Stimulated activated CD4-positive, alpha-beta T cell treated with anti-CD3 and anti-CD28 coated beads, Interleukin-2, amount 100 ng/mL, for 24 hours (primary cell): ENCODE results near the gene MNAT1.
"Not testable (repeated sequence)": the region's sequence is repeated elsewhere in the genome, so short reads cannot be mapped to it uniquely, and the experiment has no call there.

Experiments used
- DNase-seq, 2 donors: peaks; one replicate each; pipeline ENCODE4 v3.0.0-alpha.2; 2020

The MNAT1 gene

DNA sequence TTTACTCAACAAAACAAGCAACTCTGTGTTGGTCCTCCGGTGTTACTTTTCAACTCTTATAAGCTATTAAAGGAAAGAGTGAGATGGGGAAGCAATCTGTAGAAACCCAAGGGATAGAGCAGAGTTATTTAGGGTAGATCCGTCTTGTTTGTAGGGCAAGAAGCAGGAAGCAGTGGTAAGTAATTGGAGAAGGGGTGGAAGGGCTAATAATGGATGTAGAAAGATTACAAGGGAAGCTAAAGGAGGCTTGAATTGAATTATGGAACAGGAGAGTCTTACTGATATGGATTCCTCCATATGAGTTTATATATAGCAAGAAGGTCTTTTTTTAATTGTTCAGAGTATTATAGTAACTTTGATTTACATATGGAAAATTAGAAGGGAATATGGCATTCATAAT, 72.7 kb downstream of the MNAT1 start:
- DNase-seq, result no peak

- no peak for DNase-seq
Observed at GRCh38 chr14:60807971-60808370, 73.4 kb downstream of the MNAT1 start.

DNA sequence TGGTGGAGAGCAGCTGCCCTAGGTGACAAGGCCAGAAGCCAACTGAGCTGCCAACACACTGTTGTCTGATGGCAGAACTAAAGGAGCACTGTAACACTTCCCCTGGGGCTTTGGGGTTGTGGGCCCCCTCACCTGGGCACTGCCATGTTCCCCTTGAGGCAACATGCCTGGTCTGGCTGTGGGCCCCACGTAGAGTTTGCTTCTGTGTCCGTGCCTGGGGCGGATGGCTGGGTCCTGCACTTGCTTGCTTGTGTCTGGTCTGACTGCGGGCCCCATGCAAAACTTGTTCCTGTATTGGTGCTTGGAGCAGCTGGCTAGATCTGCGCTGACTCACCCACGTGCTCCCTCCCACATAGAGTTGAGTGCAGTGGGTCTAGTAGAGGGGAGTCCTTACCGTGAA, 78.4 kb downstream of the MNAT1 start:
- no peak for DNase-seq

DNA sequence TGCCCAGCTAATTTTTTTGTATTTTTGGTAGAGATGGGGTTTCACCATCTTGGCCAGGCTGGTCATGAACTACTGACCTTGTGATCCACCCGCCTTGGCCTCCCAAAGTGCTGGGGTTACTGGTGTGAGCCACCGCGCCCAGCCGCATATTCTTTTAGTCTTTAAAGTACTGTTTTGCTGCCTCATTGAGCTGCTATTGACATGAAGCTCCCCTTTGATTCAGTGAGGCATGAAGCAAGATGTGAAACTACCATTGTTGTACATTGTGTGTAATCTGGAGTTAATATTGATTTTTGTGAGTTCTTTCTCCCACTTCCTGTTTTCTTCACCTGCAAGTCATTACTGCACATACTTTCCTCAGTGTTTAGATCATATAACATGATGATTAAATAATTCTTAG, 80.8 kb downstream of the MNAT1 start:
- DNase-seq, result no peak

GRCh38 chr14:60817113-60817512, 82.6 kb downstream of the MNAT1 start:
- no peak for DNase-seq

DNA sequence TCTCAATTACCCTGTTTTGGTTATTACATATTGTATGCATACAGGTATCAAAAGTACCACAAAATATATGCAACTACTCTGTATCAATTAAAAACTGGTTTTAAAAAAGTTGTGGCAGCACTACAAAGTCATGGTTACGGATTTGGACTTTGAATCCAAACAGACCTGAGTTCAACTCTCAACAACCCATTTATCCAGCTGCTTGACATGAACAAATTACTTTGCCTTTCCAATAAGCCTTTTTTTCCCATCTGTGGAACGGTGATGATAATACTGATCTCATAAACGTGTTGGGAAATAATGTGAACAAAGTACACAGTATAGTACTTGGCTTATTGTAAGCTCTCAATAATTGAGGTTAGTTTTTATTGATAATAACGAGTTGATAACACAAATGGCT, 85.0 kb downstream of the MNAT1 start:
- DNase-seq, result no peak

DNA sequence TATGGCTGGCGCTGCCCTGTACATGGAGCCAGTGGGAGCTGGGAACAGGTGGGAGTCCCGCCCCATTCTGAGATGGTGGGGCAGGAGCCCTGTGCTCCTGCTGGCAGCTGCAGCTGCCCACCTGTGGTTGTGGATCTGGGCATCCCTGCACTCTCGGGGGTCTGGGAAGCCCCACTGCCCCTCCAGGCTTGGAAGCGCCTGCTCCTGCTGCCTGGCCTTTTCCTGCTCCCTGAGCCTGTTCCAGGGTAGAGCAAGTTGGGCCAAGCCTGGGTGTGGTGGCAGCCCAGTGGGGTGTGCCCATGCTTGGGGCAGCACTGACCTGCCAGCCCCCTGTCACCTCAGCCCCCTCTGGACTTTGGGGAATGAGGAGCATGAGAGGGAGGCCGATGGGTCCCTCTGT, 104.0 kb downstream of the MNAT1 start:
- no peak for DNase-seq

- no peak for DNase-seq
Observed at GRCh38 chr14:60839057-60839456, 104.5 kb downstream of the MNAT1 start.

DNA sequence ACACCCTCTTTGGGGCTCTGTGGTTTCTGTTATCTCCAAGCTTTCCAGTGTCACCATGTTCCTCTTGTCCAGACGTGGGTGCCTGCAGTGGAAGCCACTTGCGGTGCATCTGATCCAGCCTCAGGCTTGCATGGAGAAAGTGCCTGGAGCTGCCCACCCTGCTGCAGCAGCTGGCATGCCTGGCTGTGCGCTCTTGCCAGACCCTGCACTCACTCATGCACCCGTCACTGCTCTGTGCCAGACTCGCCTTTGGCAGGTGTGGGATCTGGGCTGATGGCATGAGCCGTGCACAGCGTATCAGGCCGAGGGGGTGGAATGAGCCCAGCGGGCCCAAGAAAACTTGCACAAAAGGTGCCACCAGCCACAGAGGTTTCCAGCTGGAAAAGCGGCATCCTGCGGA, 105.1 kb downstream of the MNAT1 start:
- DNase-seq, result no peak

DNA sequence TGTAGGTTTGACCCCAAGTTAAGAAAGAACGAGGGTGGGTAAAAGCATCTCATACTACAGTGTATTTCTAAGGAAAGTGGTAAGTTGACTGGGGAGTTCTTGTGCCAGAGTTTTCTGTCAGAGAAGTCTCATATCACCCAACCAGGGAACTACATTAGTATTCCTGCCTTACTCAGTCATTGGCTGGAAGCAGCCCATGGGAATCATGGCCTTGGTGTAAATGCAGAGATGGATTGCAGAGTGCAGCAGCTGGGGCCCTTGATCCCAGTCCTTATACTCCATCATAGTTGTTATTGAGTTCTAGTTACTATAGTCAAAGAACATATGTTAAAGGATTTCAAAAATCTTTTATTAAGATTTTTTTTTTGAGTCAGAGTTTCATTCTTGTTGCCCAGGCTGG, 105.8 kb downstream of the MNAT1 start:
- DNase-seq, result no peak

GRCh38 chr14:60845523-60845922, 111.0 kb downstream of the MNAT1 start:
- DNase-seq, result no peak

- no peak for DNase-seq
Observed at GRCh38 chr14:60848066-60848465, 113.5 kb downstream of the MNAT1 start.

DNA sequence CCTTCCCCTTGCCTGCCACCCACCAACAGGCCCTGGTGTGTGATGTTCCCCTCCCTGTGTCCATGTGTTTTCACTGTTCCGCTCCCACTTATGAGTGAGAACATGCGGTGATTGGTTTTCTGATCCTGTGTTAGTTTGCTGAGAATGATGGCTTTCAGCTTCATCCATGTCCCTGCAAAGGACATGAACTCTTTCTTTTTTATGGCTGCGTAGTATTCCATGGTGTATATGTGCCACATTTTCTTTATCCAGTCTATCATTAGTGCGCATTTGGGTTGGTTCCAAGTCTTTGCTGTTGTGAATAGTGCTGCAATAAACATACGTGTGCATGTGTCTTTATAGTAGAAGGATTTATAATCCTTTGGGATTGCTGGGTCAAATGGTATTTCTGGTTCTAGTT, 117.1 kb downstream of the MNAT1 start:
- not testable (repeated sequence) for DNase-seq

DNA sequence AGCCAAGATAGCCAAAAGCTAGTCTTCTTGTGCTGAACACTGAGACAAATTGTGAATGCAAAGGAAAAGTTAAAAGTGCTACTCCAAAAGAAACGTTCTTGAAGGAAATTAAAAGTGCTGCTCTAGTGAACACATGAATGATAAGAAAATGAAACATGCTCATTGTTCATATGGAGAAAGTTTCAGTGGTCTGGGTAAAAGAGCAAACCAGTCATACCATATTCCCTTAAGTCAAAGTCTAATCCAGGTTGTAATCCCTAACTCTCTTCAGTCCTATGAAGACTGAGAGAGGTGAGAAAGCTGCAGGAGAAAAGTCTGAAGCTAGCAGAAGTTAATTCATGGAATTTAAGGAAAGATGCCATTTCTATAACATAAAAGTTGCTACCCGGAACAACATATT, 121.5 kb downstream of the MNAT1 start:
- no peak for DNase-seq

- no peak for DNase-seq
Observed at GRCh38 chr14:60859525-60859924, 125.0 kb downstream of the MNAT1 start.

- DNase-seq, result no peak
Observed at GRCh38 chr14:60861545-60862140, 127.1 kb downstream of the MNAT1 start.

- DNase-seq, result no peak
Observed at GRCh38 chr14:60862283-60862682, 127.7 kb downstream of the MNAT1 start.

- no peak for DNase-seq
Observed at GRCh38 chr14:60863249-60863648, 128.7 kb downstream of the MNAT1 start.

GRCh38 chr14:60865378-60866127, 131.0 kb downstream of the MNAT1 start:
- no peak for DNase-seq

- no peak for DNase-seq
Observed at GRCh38 chr14:60867503-60868172, 133.1 kb downstream of the MNAT1 start.

DNA sequence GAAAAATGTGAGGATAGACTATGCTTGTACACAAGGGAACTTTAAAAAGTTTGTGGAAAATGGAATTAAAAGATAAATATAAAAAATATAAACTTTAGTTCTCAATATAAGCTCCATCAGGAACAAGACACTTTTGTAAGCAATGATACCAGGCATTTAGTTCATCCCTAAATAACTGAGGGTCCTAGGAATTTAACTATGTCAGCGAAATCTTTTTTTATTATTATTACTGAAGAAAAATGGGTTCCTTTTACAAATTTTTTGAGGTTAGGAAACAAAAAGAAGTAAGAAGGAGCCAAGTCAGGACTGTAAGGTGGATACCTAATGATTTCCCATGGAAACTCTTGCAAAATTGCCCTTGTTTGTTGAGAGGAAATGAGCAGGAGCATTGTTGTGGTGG, 143.6 kb downstream of the MNAT1 start:
- DNase-seq, result no peak

- no peak for DNase-seq
Observed at GRCh38 chr14:60878536-60878935, 144.0 kb downstream of the MNAT1 start.

GRCh38 chr14:60882219-60882618, 147.7 kb downstream of the MNAT1 start:
- DNase-seq, result no peak

DNA sequence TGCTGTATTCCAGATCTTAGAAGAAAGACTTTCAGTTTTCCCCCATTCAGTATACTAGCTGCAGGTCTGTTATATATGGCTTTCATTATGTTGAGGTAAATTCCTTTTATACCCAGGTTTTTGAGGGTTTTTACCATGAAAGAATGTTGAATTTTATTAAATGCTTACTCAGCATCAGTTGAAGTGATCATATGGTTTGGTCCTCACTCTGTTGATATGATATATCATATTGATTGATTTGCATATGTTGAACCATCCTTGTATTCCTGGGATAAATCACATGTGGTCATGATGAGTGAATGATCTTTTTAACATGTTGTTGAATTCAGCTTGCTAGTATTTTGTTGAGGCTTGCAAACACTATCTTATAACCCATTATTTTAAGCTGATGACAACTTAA, 149.6 kb downstream of the MNAT1 start:
- no peak for DNase-seq
